GM06990 (cell line): Measurements from ENCODE around the gene GPN3.

Experiments used
- DNase-seq: peaks from one replicate; pipeline ENCODE4 v3.0.0-alpha.2; 2011; ENCODE audit not compliant: insufficient read length; ENCODE audit errors: extremely low read depth
- H3K27me3 ChIP-seq: replicated peaks from 2 replicates; pipeline ENCODE4 v1.6.0; 2011; ENCODE audit warnings: low read length; ENCODE audit not compliant: control insufficient read depth, insufficient read depth
- H3K36me3 ChIP-seq: 2 replicates; pipeline ENCODE4 v1.5.1; 2011; ENCODE audit warnings: low read length; ENCODE audit not compliant: control insufficient read depth, insufficient read depth
- H3K4me3 ChIP-seq: replicated peaks from 2 replicates; pipeline ENCODE4 v1.5.1; 2011; ENCODE audit warnings: low read depth, mild to moderate bottlenecking, control low read depth, low read length
- TF ChIP-seq, protein P1 (sequence below): IDR thresholded peaks from 2 replicates; pipeline ENCODE4 v1.5.1; 2011; ENCODE audit warnings: low read length, control low read depth, mild to moderate bottlenecking, inconsistent platforms; ENCODE audit not compliant: insufficient read depth, poor library complexity, severe bottlenecking

GPN3 gene

DNA sequence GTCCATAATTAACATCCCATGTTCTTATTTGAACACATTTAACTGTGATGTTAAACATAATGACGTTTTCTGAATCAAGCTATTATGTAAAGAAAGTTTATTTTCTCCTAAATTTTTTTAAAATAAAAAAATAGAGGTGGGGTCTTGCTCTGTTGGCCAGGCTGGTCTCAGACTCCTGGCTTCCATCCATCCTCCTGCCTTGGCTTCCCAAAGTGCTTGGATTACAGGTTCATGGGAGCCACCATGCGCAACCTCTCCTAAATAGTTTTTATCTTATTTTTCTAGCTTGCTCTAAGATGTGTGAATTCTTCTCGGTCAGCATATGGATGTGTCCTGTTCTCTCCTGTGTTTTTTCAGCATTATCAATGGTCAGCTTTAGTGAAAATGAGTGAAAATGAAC lies 37.3 kb upstream of the GPN3 start:
- Histone ChIP-seq H3K4me3 (no peak overlapping the region), H3K36me3 (no peaks in the 10 kb centered on the region), H3K27me3 (no peaks in the 10 kb centered on the region)
- TF ChIP-seq, protein P1, sequence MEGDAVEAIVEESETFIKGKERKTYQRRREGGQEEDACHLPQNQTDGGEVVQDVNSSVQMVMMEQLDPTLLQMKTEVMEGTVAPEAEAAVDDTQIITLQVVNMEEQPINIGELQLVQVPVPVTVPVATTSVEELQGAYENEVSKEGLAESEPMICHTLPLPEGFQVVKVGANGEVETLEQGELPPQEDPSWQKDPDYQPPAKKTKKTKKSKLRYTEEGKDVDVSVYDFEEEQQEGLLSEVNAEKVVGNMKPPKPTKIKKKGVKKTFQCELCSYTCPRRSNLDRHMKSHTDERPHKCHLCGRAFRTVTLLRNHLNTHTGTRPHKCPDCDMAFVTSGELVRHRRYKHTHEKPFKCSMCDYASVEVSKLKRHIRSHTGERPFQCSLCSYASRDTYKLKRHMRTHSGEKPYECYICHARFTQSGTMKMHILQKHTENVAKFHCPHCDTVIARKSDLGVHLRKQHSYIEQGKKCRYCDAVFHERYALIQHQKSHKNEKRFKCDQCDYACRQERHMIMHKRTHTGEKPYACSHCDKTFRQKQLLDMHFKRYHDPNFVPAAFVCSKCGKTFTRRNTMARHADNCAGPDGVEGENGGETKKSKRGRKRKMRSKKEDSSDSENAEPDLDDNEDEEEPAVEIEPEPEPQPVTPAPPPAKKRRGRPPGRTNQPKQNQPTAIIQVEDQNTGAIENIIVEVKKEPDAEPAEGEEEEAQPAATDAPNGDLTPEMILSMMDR: no peak
- no peak for DNase-seq

- Histone ChIP-seq H3K4me3 (no peak overlapping the region), H3K36me3 (no peaks in the 10 kb centered on the region), H3K27me3 (no peaks in the 10 kb centered on the region)
- no peak for DNase-seq
- TF ChIP-seq, protein P1: no peak
These were observed 35.4 kb upstream of the GPN3 start for GRCh38 chr12:110503432-110503831.

GRCh38 chr12:110501752-110502738 lies 34.0 kb upstream of the GPN3 start, which contains the start of the genes RAD9B and VPS29:
Gene RAD9B, plus strand, starts transcription at chr12:110502331. Its CDS starts 7 bp downstream, at chr12:110502338.
Gene VPS29, minus strand, starts transcription at chr12:110502111. Its CDS starts 60 bp downstream, at chr12:110502051.
- DNase-seq: peak; percentile 99
- no peaks in the 10 kb centered on the region for H3K27me3 ChIP-seq
- H3K4me3 ChIP-seq: peak within 1 kb of the TSS; percentile 83
- H3K36me3 ChIP-seq: no peaks in the 10 kb centered on the region
- TF ChIP-seq, protein P1: no peak

DNA sequence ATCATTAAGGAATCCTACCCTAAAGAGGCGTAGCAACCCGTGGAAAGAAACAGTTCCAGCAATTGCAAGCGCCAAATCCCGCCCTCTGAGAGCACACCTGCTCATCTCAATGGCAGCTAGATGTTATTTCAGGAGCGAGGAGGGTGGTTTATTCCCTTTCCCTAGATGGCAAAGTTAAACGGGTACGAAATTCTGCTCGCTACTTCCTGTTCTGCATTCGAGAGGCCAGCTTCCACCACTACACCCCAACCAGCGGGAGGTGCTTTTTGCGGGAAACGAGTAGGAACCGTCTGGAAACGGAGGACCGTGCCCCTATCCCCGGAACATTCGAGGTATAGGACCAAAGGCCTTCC lies 33.3 kb upstream of the GPN3 start:
- TF ChIP-seq, protein P1: peak; percentile 4
- H3K4me3 ChIP-seq: peak overlapping the region; percentile 83
- no peaks in the 10 kb centered on the region for H3K27me3 ChIP-seq
- no peaks in the 10 kb centered on the region for H3K36me3 ChIP-seq
- no peak for DNase-seq

DNA sequence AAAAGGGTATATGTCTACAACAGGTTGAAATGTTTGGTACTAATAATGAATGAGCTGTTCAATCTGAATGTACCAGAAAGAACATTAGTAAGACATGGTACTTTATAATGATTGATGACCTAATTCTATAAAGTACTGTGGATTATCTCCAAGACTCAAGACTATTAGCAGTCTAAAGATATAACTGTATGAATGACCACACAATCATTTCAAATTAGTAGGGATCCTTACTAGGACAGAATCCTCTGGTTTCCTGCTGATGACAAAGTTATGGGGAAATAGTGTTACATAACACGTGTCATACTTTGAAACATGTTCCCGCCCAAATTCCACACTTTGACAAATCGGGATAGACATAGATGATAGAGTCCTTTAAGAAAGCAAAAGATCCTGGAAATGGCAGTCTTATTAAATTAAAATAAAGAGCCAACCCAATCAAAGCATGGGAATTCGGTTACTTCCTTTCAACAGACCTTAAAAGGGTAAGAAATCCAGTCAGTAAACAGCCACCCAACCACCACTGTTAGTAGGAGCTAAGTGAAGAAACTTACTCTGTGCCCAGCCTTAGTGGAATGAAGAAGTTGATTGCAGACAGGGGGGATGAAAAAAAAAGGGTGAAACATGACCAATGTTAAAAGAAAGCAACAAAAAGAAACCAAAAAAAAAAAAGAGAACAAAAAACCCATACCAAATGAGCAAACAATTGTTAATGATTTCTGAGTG lies 31.1 kb upstream of the GPN3 start:
- TF ChIP-seq, protein P1: no peak
- Histone ChIP-seq H3K27me3 (no peaks in the 10 kb centered on the region), H3K4me3 (no peak overlapping the region), H3K36me3 (peaks cover 5% of the 10 kb centered on the region)
- DNase-seq: no peak
